Body of pancreas (tissue), 4 donors: ENCODE measurements around the gene WBP2NL. TPM values are rescaled to one million over a fixed set of nuclear protein-coding genes. Genes with fewer than 3 reads are reported as not detected.

ENCODE experiments used
- ATAC-seq: fragments of 150-250 bp; one replicate; pipeline ENCODE4 v1.9.1; 2016
- DNase-seq, 4 donors: peaks; one replicate each; pipeline ENCODE4 v3.0.0-alpha.2; 2019
- H3K27ac ChIP-seq, 4 donors: fragments of 200-600 bp; sonication (generic); 1 replicate in 3 of 4; 2 replicates in 1 of 4; pipeline versions ENCODE4 v1.5.1 to v1.6.1; 2016 to 2019; ENCODE audit warnings: mild to moderate bottlenecking in 1 of 4, mixed read lengths in 1 of 4, moderate library complexity in 1 of 4
- H3K27me3 ChIP-seq, 2 donors: fragments of 200-600 bp; sonication (generic); one replicate each; pipeline ENCODE4 v1.6.0; 2016; ENCODE audit warnings: mild to moderate bottlenecking in 1 of 2
- H3K36me3 ChIP-seq, 2 donors: fragments of 200-600 bp; sonication (generic); replicated peaks in 1 of 2; 2 replicates each; pipeline ENCODE4 v1.5.1; 2016; ENCODE audit warnings: low read depth in 2 of 2; ENCODE audit not compliant: insufficient read depth in 1 of 2
- H3K4me1 ChIP-seq: fragments of 200-600 bp; sonication (generic); one replicate; pipeline ENCODE4 v1.6.0; 2016
- H3K4me3 ChIP-seq, 2 donors: fragments of 200-600 bp; sonication (generic); 1 replicate in 1 of 2; 2 replicates in 1 of 2; pipeline ENCODE4 v1.5.1; 2016 to 2019
- H3K9me3 ChIP-seq, 3 donors: fragments of 200-600 bp; sonication (generic); 1 replicate in 2 of 3; 2 replicates in 1 of 3; pipeline ENCODE4 v1.5.1; 2016
- CTCF ChIP-seq, 7 experiments: fragments of 450-650 bp in 4 of 7; fragments of 200-600 bp in 3 of 7; sonication (generic) in 3 of 7; IDR thresholded peaks; one replicate each; pipeline ENCODE4 v1.5.1; 2016 to 2019; ENCODE audit warnings: antibody characterized with exemption in 7 of 7
- POLR2A ChIP-seq, 3 donors: fragments of 450-650 bp; IDR thresholded peaks; one replicate each; pipeline ENCODE4 v1.6.1; 2016; ENCODE audit warnings: antibody characterized with exemption in 3 of 3, mild to moderate bottlenecking in 2 of 3
- WGBS, 2 donors: methylation state at CpG; one replicate each; pipeline ENCODE4 v1.1.5; 2017; 5-methylcytosine and 5-hydroxymethylcytosine counted together
- intact Hi-C: fragments of 100-400 bp; cut with DNase I; formaldehyde crosslinking; loops from one replicate; pipeline ENCODE4 v1.15.1; 2023
- total RNA-seq, 2 donors: library from RNA; depleted of rRNA; stranded (reverse); fragments of >200 nt; gene quantifications; one replicate each; pipeline ENCODE4 v1.1.0, GENCODE V29; 2016

The WBP2NL gene
- total RNA-seq, 2 donors from 2014 or later: 5.2 to 11.2 TPM

DNA sequence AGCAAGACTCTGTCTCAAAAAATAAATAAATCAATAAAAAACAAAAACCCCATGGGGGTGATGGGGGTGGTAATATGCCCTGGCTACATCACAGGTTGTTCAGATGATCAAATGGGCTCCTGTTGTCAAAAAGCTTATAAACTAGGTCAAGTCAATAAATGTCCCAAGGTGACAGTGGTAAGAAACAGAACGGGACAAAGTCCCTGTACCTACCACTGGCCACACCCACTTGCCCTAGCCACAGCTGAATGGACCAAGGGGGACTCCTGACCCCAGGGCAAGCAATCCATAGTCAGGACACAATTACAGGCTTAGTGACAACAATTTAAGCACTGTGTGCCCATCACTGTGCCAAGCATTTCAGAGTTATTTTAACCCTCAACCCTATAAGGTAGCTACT lies 66.0 kb downstream of the WBP2NL start:
- ATAC-seq (no peak), DNase-seq (no peak)
- Histone ChIP-seq H3K27me3 (no peaks in the 10 kb centered on the region), H3K4me3 (no peak overlapping the region), H3K9me3 (no peaks in the 10 kb centered on the region), H3K4me1 (peaks cover 1% of the 10 kb centered on the region), H3K36me3 (no peaks in the 10 kb centered on the region), H3K27ac (no peak overlapping the region)
- intact Hi-C loops: no loop called here
- no peak for TF ChIP-seq POLR2A (IDR thresholded peaks at IDR 0.05)
- TF ChIP-seq CTCF (IDR thresholded peaks at IDR 0.05): no peak
- 22 to 64% methylated on average over 1 of the region's 1 CpG for WGBS, 2 donors

DNA sequence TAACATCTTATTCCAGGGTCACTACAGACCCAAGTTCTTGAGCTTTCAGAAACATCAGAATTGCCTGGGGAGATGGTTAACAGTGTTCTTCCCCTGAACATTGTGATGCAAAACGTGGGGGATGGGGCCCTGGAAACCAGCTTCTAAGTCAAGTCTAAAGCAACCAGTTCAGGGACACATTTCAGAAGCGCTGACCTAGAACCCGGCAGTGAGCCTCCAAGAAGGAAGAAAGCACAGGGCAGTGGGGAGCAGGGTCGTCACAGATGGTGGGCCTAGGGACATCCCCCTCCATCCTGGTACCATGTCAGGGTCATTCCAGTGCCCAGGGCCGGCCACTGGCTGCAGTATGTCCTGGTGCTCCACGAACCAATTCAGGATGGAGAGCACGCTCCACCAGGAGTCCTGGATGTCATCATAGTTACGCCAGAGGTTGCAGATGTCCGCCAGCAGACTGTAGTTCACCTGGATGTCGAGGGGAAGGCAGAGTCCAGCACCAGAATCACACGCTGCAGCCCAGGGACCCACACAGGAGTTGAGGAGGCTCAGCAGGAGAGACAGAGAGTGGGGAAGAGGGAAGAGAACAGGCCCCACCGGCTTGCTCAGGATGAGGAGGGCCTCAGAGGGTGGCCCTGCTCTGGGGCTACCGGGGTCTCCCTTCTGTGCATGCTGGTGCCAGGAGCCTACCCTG lies 67.0 kb downstream of the WBP2NL start:
- no peaks in the 10 kb centered on the region for H3K27me3 ChIP-seq
- DNase-seq: no peak
- H3K27ac ChIP-seq: no peak overlapping the region
- whole genome bisulfite sequencing, 2 donors: 85 to 91% methylated on average over 12 of the region's 13 CpGs
- intact Hi-C loops: no loop called here
- H3K4me3 ChIP-seq: no peak overlapping the region
- peaks cover 9% of the 10 kb centered on the region for H3K4me1 ChIP-seq
- no peak for TF ChIP-seq CTCF (IDR thresholded peaks at IDR 0.05)
- TF ChIP-seq POLR2A (IDR thresholded peaks at IDR 0.05): no peak
- no peaks in the 10 kb centered on the region for H3K9me3 ChIP-seq
- ATAC-seq: no peak
- H3K36me3 ChIP-seq: no peaks in the 10 kb centered on the region

- no peaks in the 10 kb centered on the region for H3K36me3 ChIP-seq
- TF ChIP-seq CTCF (IDR thresholded peaks at IDR 0.05) (no peak), POLR2A (IDR thresholded peaks at IDR 0.05) (no peak)
- peaks cover 12% of the 10 kb centered on the region for H3K4me1 ChIP-seq
- no peak for DNase-seq
- intact Hi-C loops: no loop called here
- no peak overlapping the region for H3K27ac ChIP-seq
- no peak overlapping the region for H3K4me3 ChIP-seq
- 93 to 97% methylated on average over 4 to 7 of the region's 7 CpGs for WGBS, 2 donors
- no peak for ATAC-seq
- no peaks in the 10 kb centered on the region for H3K27me3 ChIP-seq
- H3K9me3 ChIP-seq: no peaks in the 10 kb centered on the region
These were observed 67.7 kb downstream of the WBP2NL start for GRCh38 chr22:42066126-42066761.

DNA sequence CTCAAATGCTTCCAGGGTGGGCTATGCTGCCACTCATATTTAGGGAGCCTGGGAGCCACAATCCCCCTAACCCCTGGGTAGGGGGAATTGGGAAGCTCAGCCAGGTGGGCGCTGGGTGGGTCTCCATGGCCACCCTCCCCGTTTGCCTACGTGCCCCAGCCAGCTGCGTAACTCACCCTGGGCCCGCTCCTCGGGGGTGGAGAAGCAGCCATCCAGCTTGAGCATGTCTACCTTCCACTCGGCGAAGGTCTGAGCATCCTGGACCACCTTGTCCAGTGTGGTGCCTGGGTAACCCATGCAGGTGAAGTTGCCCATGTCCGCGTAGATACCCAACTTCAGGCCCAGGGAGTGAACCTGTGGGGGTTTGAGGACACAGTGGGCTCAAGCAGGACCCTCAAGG lies 68.3 kb downstream of the WBP2NL start:
- no peak for ATAC-seq
- TF ChIP-seq POLR2A (IDR thresholded peaks at IDR 0.05): no peak
- TF ChIP-seq CTCF (IDR thresholded peaks at IDR 0.05): no peak

More for the DNA sequence above, 68.3 kb downstream of the WBP2NL start:
- 94 to 100% methylated on average over 1 to 10 of the region's 10 CpGs for WGBS, 2 donors
- intact Hi-C loops: no loop called here
- no peaks in the 10 kb centered on the region for H3K9me3 ChIP-seq
- H3K4me1 ChIP-seq: peaks cover 18% of the 10 kb centered on the region
- H3K27me3 ChIP-seq: no peaks in the 10 kb centered on the region
- H3K4me3 ChIP-seq: no peak overlapping the region
- no peaks in the 10 kb centered on the region for H3K36me3 ChIP-seq
- H3K27ac ChIP-seq: no peak overlapping the region
- no peak for DNase-seq
